ENCODE measurements around the gene ADGRD1.

DNA sequence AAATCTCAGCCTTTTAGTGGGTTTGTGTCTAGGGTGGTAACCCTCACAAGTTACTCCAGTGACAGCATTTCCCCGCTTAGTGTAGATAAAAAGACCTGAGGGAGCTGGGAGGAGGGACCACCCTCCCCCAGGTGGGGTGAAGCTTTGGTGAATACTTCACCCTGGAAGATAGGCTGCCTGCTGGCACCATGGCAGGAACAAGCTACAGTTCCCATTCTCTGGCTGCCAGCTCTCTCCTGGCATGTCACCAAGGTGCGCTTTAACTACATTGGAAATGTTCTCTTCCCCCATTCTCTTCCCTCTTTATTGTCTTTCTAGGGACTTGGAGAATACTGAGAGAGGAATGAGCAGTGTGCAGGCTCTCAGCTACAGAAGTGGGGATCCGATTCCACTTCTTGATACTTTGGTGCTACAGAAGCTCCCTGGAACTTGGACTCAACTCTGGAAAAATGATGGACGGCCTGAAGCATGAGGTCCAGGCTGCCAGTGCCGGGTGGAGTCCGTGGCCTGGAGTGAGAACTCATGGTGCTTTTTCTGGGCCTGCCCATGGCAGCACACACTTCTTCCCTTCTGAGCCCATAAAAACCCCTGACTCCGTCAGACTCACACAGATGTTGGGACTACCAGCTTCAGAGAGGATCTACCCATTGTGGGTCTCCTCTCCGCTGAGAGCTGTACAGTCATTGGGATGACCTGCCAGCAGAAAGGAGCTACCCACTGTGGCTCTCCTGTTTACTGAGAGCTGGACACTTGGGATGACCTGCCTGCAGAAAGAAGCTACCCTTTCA, 198.0 kb downstream of the ADGRD1 start:
- TF ChIP-seq, protein P1, sequence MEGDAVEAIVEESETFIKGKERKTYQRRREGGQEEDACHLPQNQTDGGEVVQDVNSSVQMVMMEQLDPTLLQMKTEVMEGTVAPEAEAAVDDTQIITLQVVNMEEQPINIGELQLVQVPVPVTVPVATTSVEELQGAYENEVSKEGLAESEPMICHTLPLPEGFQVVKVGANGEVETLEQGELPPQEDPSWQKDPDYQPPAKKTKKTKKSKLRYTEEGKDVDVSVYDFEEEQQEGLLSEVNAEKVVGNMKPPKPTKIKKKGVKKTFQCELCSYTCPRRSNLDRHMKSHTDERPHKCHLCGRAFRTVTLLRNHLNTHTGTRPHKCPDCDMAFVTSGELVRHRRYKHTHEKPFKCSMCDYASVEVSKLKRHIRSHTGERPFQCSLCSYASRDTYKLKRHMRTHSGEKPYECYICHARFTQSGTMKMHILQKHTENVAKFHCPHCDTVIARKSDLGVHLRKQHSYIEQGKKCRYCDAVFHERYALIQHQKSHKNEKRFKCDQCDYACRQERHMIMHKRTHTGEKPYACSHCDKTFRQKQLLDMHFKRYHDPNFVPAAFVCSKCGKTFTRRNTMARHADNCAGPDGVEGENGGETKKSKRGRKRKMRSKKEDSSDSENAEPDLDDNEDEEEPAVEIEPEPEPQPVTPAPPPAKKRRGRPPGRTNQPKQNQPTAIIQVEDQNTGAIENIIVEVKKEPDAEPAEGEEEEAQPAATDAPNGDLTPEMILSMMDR (IDR thresholded peaks at IDR 0.05), result no peak
- TF ChIP-seq POLR2A (IDR thresholded peaks at IDR 0.05), result no peak
